ENCODE data around the gene CCDC167. TPM values are rescaled to one million over a fixed set of nuclear protein-coding genes. Genes with fewer than 3 reads are reported as not detected.

The CCDC167 gene
- total RNA-seq, 1 experiment from 2014 or later, result 32.3 TPM

GRCh38 chr6:37518116-37518515, 18.4 kb upstream of the CCDC167 start:
- Mint-ChIP-seq H3K36me3 (ENCODE audit: insufficient read depth, unreplicated experiment) (no peaks in the 10 kb centered on the region), H3K9me3 (ENCODE audit: unreplicated experiment) (no peaks in the 10 kb centered on the region), H3K4me3 (ENCODE audit: unreplicated experiment) (no peak overlapping the region), H3K27ac (ENCODE audit: unreplicated experiment) (no peak overlapping the region), H3K27me3 (ENCODE audit: insufficient read depth, unreplicated experiment) (no peaks in the 10 kb centered on the region), H3K4me1 (ENCODE audit: low read depth, unreplicated experiment) (peaks cover 19% of the 10 kb centered on the region)
- no peak for DNase-seq
- POLR2A ChIA-PET, result no interaction called here
- CTCF ChIA-PET, result no interaction called here
- no peaks in the 10 kb centered on the region for H3K27me3 ChIP-seq (replicated peaks; ENCODE audit: control insufficient read depth, insufficient read depth, low read length)
- H3K9me3 ChIP-seq, result no peaks in the 10 kb centered on the region
- no peaks in the 10 kb centered on the region for H3K36me3 ChIP-seq (ENCODE audit: control insufficient read depth, insufficient read depth, low read length)
- H3K4me3 ChIP-seq (ENCODE audit: low read depth, low read length), result no peak overlapping the region
- BruUV-seq (replicated peaks), result no TSS peak
- intact Hi-C loops (cut with micrococcal nuclease; ENCODE audit: unreplicated experiment), result no loop called here
- no peak for TF ChIP-seq CTCF (IDR thresholded peaks at IDR 0.05; ENCODE audit: insufficient read depth in 1 of 2, low read depth in 1 of 2, low read length in 1 of 2, severe bottlenecking in 1 of 2, unreplicated experiment in 1 of 2)
- peaks cover 25% of the 10 kb centered on the region for H3K4me1 ChIP-seq

DNA sequence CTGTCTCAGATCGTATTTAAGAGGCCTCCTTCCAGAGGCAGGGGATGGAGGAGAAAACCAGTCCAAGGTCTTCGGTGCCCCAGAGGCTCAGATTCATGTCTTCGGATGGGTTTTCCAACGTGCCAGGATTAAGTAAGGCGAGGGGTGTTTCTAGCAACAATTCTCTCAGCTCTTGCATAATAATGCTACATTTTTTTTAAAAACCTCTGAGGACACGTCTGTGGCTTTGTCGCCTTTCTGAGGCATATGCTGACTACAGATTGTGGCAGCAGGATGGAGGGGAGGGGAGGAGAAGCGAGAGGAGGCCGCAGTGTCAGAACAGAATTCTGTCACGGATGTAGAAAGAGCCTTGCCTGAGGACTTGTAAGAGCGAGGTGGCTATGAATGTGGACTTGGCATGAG, 17.7 kb upstream of the CCDC167 start:
- TF ChIP-seq CTCF (IDR thresholded peaks at IDR 0.05; ENCODE audit: insufficient read depth in 1 of 2, low read depth in 1 of 2, low read length in 1 of 2, severe bottlenecking in 1 of 2, unreplicated experiment in 1 of 2), result no peak
- Mint-ChIP-seq H3K27ac (ENCODE audit: unreplicated experiment) (no peak overlapping the region), H3K27me3 (ENCODE audit: insufficient read depth, unreplicated experiment) (no peaks in the 10 kb centered on the region), H3K36me3 (ENCODE audit: insufficient read depth, unreplicated experiment) (no peaks in the 10 kb centered on the region), H3K4me1 (ENCODE audit: low read depth, unreplicated experiment) (peaks cover 26% of the 10 kb centered on the region), H3K4me3 (ENCODE audit: unreplicated experiment) (no peak overlapping the region), H3K9me3 (ENCODE audit: unreplicated experiment) (no peaks in the 10 kb centered on the region)
- Histone ChIP-seq H3K27me3 (replicated peaks; ENCODE audit: control insufficient read depth, insufficient read depth, low read length) (no peaks in the 10 kb centered on the region), H3K4me1 (peaks cover 30% of the 10 kb centered on the region), H3K9me3 (no peaks in the 10 kb centered on the region), H3K4me3 (ENCODE audit: low read depth, low read length) (no peak overlapping the region), H3K36me3 (ENCODE audit: control insufficient read depth, insufficient read depth, low read length) (no peaks in the 10 kb centered on the region)
- CTCF ChIA-PET, result no interaction called here
- no peak for DNase-seq
- POLR2A ChIA-PET, result no interaction called here
- no TSS peak for BruUV-seq (replicated peaks)
- intact Hi-C loops (cut with micrococcal nuclease; ENCODE audit: unreplicated experiment), result no loop called here

- intact Hi-C loops (cut with micrococcal nuclease; ENCODE audit: unreplicated experiment), result no loop called here
- H3K27me3 ChIP-seq (replicated peaks; ENCODE audit: control insufficient read depth, insufficient read depth, low read length), result no peaks in the 10 kb centered on the region
- CTCF ChIA-PET, result interaction anchor here (1.1 kb wide), 1 partner anchor 49 kb away, joined by 4 read pairs; no protein-coding TSS in a partner anchor
- H3K4me3 ChIP-seq (ENCODE audit: low read depth, low read length), result no peak overlapping the region
- no TSS peak for BruUV-seq (replicated peaks)
- no peaks in the 10 kb centered on the region for H3K36me3 ChIP-seq (ENCODE audit: control insufficient read depth, insufficient read depth, low read length)
- peaks cover 31% of the 10 kb centered on the region for H3K4me1 Mint-ChIP-seq (ENCODE audit: low read depth, unreplicated experiment)
- POLR2A ChIA-PET, result no interaction called here
- no peaks in the 10 kb centered on the region for H3K36me3 Mint-ChIP-seq (ENCODE audit: insufficient read depth, unreplicated experiment)
- no peak overlapping the region for H3K27ac Mint-ChIP-seq (ENCODE audit: unreplicated experiment)
- peaks cover 34% of the 10 kb centered on the region for H3K4me1 ChIP-seq
- TF ChIP-seq CTCF (IDR thresholded peaks at IDR 0.05; ENCODE audit: insufficient read depth in 1 of 2, low read depth in 1 of 2, low read length in 1 of 2, severe bottlenecking in 1 of 2, unreplicated experiment in 1 of 2), result no peak
- H3K9me3 Mint-ChIP-seq (ENCODE audit: unreplicated experiment), result no peaks in the 10 kb centered on the region
- no peaks in the 10 kb centered on the region for H3K9me3 ChIP-seq
- DNase-seq, result no peak
- no peak overlapping the region for H3K4me3 Mint-ChIP-seq (ENCODE audit: unreplicated experiment)
- no peaks in the 10 kb centered on the region for H3K27me3 Mint-ChIP-seq (ENCODE audit: insufficient read depth, unreplicated experiment)
Observed at GRCh38 chr6:37516920-37517405, 17.3 kb upstream of the CCDC167 start.

Data from Caco-2 (cell line).